Epithelial cell of esophagus (primary cell): Measurements from ENCODE around the gene PSRC1.
"Not testable (repeated sequence)": the region's sequence is repeated elsewhere in the genome, so short reads cannot be mapped to it uniquely, and the experiment has no call there.

Source experiments
- DNase-seq: peaks from one replicate; pipeline ENCODE4 v3.0.0; 2010; ENCODE audit warnings: low read depth
- H3K4me3 ChIP-seq: 2 replicates; pipeline ENCODE4 v1.5.1; 2011; ENCODE audit warnings: mild to moderate bottlenecking, low read length, control low read depth
- TF ChIP-seq, protein P1 (sequence below): IDR thresholded peaks from 2 replicates; pipeline ENCODE4 v1.5.1; 2011; ENCODE audit warnings: low read depth, mild to moderate bottlenecking, low read length, control low read depth, inconsistent platforms; ENCODE audit not compliant: insufficient read depth; ENCODE audit errors: missing control alignments

The PSRC1 gene

DNA sequence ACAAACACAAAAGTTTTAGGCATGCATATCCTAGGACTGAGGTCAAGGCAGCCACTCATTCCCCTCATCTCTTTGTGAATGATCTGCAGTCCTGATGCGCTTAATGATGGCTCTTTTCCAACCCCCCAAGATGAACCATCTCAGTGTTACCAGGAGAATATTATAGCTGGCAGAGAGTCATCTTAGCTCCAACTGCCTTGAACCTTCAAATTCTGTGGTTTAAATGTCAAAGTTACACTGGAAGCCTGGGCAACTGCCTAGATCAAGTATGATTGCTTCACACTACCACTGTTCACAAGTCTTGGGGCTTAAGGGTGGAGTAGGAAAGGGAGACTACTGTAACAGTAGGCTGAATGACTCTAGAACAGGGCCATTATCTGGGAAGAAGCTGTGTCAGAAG is 31.9 kb upstream of the PSRC1 start:
- no peak overlapping the region for H3K4me3 ChIP-seq
- no peak for DNase-seq
- TF ChIP-seq, protein P1, sequence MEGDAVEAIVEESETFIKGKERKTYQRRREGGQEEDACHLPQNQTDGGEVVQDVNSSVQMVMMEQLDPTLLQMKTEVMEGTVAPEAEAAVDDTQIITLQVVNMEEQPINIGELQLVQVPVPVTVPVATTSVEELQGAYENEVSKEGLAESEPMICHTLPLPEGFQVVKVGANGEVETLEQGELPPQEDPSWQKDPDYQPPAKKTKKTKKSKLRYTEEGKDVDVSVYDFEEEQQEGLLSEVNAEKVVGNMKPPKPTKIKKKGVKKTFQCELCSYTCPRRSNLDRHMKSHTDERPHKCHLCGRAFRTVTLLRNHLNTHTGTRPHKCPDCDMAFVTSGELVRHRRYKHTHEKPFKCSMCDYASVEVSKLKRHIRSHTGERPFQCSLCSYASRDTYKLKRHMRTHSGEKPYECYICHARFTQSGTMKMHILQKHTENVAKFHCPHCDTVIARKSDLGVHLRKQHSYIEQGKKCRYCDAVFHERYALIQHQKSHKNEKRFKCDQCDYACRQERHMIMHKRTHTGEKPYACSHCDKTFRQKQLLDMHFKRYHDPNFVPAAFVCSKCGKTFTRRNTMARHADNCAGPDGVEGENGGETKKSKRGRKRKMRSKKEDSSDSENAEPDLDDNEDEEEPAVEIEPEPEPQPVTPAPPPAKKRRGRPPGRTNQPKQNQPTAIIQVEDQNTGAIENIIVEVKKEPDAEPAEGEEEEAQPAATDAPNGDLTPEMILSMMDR, result no peak

DNA sequence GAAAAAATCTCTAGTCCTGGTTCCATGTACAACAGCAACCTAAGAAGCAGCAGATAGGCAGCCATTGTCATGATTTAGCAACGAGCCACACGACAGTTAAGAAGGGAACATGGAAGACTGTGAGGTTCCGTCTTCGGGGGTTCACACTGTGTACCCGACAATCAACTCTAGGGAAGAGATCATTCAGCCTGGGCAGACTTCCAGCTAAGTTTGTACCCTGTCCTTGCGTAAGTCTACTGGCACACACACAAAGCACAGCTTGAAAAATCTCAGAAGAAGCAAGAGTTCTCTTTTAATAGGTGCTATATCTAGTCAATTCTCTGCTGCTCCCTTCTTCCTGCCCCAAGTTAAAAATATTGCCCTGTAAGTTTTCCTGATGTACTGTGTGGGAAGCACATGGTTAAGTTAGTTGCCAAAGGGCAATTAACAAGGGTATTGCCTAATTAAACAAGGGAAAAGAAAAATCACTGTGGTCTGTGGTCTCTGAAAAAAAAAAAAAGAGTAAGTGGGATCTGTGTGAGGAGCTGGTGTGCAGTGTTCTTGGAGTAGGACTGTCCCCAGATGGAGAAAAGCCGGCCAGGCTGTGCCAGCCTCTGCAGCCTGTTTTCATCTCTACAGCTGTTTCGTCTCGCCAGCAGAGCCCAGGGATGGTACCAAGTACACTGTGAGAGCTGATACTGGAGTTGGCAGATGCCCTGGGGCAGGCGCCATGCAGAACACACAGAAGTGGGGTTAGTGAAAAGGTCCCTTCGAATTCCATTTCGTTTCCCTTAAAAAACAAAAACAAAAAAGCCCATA is 30.2 kb upstream of the PSRC1 start:
- TF ChIP-seq, protein P1, result no peak
- no peak overlapping the region for H3K4me3 ChIP-seq
- DNase-seq, result no peak

DNA sequence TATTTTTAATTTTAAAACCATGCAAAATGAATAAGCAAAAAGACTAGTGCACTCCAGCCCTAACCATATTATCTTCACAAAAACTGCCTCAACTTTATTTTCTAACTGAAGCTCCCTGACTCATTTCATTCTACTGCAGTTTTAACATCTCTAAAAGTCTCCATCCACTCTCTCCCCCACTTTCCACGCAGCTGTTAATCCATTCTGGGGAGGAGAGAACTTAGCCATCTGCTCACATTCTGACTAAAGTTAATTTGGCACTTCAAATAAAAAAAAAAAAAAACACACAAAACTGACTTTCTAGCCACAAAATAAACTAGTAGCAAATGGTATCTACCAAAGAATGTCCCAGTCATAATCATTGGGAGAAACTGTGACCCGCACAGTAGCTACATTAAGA is 29.3 kb upstream of the PSRC1 start:
- TF ChIP-seq, protein P1, result no peak
- no peak for DNase-seq
- H3K4me3 ChIP-seq, result no peak overlapping the region

DNA sequence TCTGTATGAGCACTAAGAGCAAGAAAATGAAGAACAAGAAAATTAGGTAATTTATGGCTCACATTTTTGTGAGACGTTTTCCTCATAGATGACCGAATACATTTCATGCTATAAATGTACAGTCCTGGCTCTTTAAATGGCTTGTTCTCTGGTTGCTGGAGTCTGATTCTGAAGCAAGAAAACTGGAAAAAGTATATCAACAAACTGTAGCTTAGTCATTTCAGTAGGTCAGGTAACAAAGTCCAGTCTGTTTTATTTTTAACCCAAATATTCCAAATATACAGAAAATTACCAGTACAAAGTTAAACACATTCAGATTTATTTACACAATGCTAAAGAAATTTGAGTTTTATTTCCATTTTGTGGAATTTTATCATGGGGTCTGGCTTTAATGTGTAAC is 26.4 kb upstream of the PSRC1 start:
- no peak overlapping the region for H3K4me3 ChIP-seq
- TF ChIP-seq, protein P1, result no peak
- no peak for DNase-seq

DNA sequence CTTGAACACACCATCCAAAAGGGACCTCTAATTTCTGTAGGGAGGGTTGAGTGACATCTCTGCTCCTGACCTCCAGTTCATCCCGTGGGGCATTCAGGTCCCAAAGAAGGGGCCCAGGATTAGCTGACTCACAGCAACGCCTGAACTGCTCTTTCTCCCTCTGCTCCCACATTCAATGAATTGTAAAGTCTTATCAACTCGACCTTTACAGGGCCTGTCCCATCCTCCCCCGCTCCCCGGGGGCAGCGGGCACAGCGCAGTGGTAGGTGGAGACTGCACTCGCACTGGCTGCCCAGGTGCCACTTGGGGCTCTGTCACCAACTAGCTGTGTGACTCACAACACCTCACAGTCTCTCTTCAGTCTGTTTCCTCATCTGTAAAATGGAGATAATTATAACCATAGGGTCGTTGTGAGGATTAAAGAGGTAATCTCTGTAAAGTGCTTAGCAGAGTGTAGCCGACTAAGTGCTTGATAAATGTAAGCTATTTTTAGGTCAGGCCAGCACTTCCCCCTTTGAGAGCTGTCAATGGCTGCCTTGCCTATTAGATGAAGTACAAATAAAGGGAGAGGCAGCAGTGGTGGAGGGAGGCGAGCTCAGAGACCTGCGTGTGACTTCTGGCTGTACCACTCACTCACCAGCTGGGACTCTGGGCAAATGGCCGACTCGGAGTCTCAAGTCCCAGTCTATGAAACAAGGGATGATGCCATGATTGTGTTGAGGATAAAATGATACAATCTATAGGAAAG is 24.5 kb upstream of the PSRC1 start:
- TF ChIP-seq, protein P1, result no peak

DNA sequence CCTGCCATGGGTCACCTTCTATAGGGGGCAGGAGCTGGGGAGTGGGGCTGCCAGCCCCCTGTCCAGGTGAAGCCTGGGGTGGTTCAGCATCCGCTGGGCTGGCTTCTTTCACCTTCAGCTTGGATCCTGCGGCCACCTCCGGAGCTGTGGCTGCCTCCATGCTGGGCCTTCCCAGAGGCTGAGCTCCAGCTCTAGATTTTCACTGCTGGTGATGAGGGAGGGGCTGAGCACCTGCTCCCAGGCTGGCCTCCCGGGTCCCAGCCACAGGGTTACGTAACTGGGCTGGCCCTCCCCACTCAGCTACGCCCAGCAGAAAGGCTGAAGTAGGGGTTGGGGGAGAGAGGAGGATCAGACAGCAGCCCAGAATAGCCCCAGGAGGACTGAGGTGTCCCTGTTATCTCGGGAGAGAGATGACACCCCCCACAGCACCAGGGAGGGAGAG is 23.9 kb upstream of the PSRC1 start, which contains the start of gene MYBPHL:
MYBPHL (minus strand) TSS at position 180 of the 442 bp plus-strand sequence; CDS start at position 160, 20 bp downstream.
- TF ChIP-seq, protein P1, result no peak
- H3K4me3 ChIP-seq, result no peak within 1 kb of the TSS
- no peak for DNase-seq

More for the DNA sequence above, 24.5 kb upstream of the PSRC1 start:
- no peak for DNase-seq
- H3K4me3 ChIP-seq, result no peak overlapping the region

DNA sequence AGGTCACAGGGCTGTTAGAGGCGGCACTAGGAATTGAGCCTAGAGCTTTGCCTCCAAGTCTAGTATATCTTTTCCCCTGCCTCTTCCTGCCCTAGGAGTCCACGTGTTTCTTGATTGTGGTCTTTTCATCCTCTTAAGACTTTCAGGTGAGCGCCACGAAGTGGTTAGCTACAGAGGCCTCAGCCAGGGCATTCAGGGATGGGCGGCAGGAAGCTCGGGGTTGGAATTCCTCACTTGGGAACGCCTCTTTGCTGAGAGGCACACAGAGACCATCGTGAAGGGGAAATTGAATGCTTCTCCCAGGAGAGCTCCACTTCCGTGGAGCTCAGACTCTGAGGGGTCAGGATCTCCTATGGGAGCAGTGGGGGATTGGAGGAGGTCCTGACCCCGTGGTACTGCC is 23.0 kb upstream of the PSRC1 start:
- H3K4me3 ChIP-seq, DNase-seq: not testable (repeated sequence)
